ENCODE measurements around the gene TFB1M.
A peak's percentile ranks its signal among the peaks of the same experiment; 100 is the strongest.
"Not testable (repeated sequence)": the region's sequence is repeated elsewhere in the genome, so short reads cannot be mapped to it uniquely, and the experiment has no call there.

TFB1M gene

GRCh38 chr6:155292711-155293110, 21.6 kb downstream of the TFB1M start:
- no peak for DNase-seq

- no peak for DNase-seq
These were observed 23.0 kb downstream of the TFB1M start for GRCh38 chr6:155291291-155291690.

GRCh38 chr6:155290491-155290890, 23.8 kb downstream of the TFB1M start:
- DNase-seq: no peak

GRCh38 chr6:155287762-155288161, 26.5 kb downstream of the TFB1M start:
- DNase-seq: peak; percentile 67

- no peak for DNase-seq
These were observed 29.5 kb downstream of the TFB1M start for GRCh38 chr6:155284775-155285174.

GRCh38 chr6:155278319-155279049, 35.8 kb downstream of the TFB1M start:
- no peak for DNase-seq

- DNase-seq: no peak
These were observed 37.6 kb downstream of the TFB1M start for GRCh38 chr6:155276638-155277037.

- DNase-seq: no peak
These were observed 38.3 kb downstream of the TFB1M start for GRCh38 chr6:155275808-155276480.

- DNase-seq: no peak
These were observed 39.8 kb downstream of the TFB1M start for GRCh38 chr6:155274533-155274932.

GRCh38 chr6:155274106-155274505, 40.2 kb downstream of the TFB1M start:
- no peak for DNase-seq

- DNase-seq: peak; percentile 20
These were observed 40.9 kb downstream of the TFB1M start for GRCh38 chr6:155273431-155273830.

GRCh38 chr6:155272353-155273232, 41.7 kb downstream of the TFB1M start:
- DNase-seq: no peak

GRCh38 chr6:155271145-155271544, 43.1 kb downstream of the TFB1M start:
- DNase-seq: no peak

GRCh38 chr6:155270561-155271091, 43.7 kb downstream of the TFB1M start:
- DNase-seq: peak; percentile 61

GRCh38 chr6:155269765-155270164, 44.5 kb downstream of the TFB1M start:
- DNase-seq: no peak

- DNase-seq: not testable (repeated sequence)
These were observed 46.0 kb downstream of the TFB1M start for GRCh38 chr6:155268088-155268867.

GRCh38 chr6:155267411-155267810, 46.9 kb downstream of the TFB1M start:
- peak; percentile 49 for DNase-seq

GRCh38 chr6:155265843-155266535, 48.3 kb downstream of the TFB1M start:
- DNase-seq: no peak

- no peak for DNase-seq
These were observed 49.5 kb downstream of the TFB1M start for GRCh38 chr6:155264693-155265320.

GRCh38 chr6:155263373-155264063, 50.8 kb downstream of the TFB1M start, which contains the start of gene CLDN20:
Gene CLDN20, plus strand, starts transcription at chr6:155264013. Its CDS starts 11,707 bp downstream, at chr6:155275720.
- DNase-seq: no peak

Data from NCI-H146 (cell line).